ENCODE results near the gene TOP1.

- no peak for TF ChIP-seq POLR2A (IDR thresholded peaks at IDR 0.05; ENCODE audit: low read length)
- no peak for TF ChIP-seq GATA1 (IDR thresholded peaks at IDR 0.05; ENCODE audit: low read depth, low read length)
Observed at GRCh38 chr20:41095110-41095969, 66.7 kb downstream of the TOP1 start.
